ENCODE results near the gene CFI. TPM values are rescaled to one million over a fixed set of nuclear protein-coding genes. Genes with fewer than 3 reads are reported as not detected.
A peak's percentile ranks its signal among the peaks of the same experiment; 100 is the strongest.

The CFI gene
- total and polyA plus RNA-seq, 9 of the 15 experiments (the other 6 are each of a cell fraction or from before 2014, with no cell fraction given) = 0.30 to 8.4 (median 0.95) TPM

- H3K9me1 ChIP-seq (ENCODE audit: control insufficient read depth, insufficient read depth, low read length) = no peaks in the 10 kb centered on the region
- H3K27me3 ChIP-seq (ENCODE audit: control insufficient read depth in 2 of 2, insufficient read depth in 2 of 2, low read length in 2 of 2) = no peaks in the 10 kb centered on the region
- no peak for TF ChIP-seq ZNF75A (CRISPR knock-in tag; IDR thresholded peaks at IDR 0.05)
- 0 out of 2 replicates have a peak, but pooled peaks have one; percentile 17 for TF ChIP-seq FOSL1 (tag; conservative IDR thresholded peaks at IDR 0.05)
- TF ChIP-seq JUND (IDR thresholded peaks at IDR 0.05; ENCODE audit: borderline replicate concordance, low read depth, low read length) = peak; percentile 60; the same call in 1 of the 2 replicates
- 0 out of 3 replicates have a peak, but pooled peaks have one; percentile 17 for TF ChIP-seq JUND (tag; IDR thresholded peaks at IDR 0.05; ENCODE audit: borderline replicate concordance, low read depth, low read length)
- TF ChIP-seq ATF3 (IDR thresholded peaks at IDR 0.05) = peak; percentile 49
- no peak for TF ChIP-seq ATF3 (CRISPR knock-in tag; conservative IDR thresholded peaks at IDR 0.05)
- H3K9ac ChIP-seq (ENCODE audit: insufficient read depth in 1 of 2, low read depth in 2 of 2, low read length in 2 of 2) = no peak overlapping the region
- CTCF ChIA-PET (ENCODE audit: low intra/inter-chr PET ratio) = no interaction called here
- H3K36me3 ChIP-seq (ENCODE audit: control insufficient read depth, insufficient read depth, low read length) = no peaks in the 10 kb centered on the region
- no peak overlapping the region for H3K27ac ChIP-seq (ENCODE audit: extremely low read depth, low read depth, low read length)
- WGBS (ENCODE audit: insufficient coverage, low coverage, missing lambda C conversion rate) = 45% methylated on average over 5 of the region's 5 CpGs
- in situ Hi-C loops (cut with MboI) = no loop called here
- ATAC-seq = no peak
- no peak overlapping the region for H3K4me3 ChIP-seq
- no peak for FAIRE-seq
- peak in 1 of 4 experiments; percentile 63 for DNase-seq (ENCODE audit: extremely low read depth in 1 of 4, low spot score in 3 of 4)
- intact Hi-C loops (cut with micrococcal nuclease) = no loop called here
- no peaks in the 10 kb centered on the region for H3K9me3 ChIP-seq (replicated peaks; ENCODE audit: control insufficient read depth, insufficient read depth, low read depth, low read length)
- H3K4me1 ChIP-seq (replicated peaks in 1 of 2; ENCODE audit: control insufficient read depth in 2 of 2, insufficient read depth in 2 of 2, low read length in 2 of 2) = peaks cover 21 to 40% of the 10 kb centered on the region in 2 experiments
- peak overlapping the region; percentile 53 for H2AFZ ChIP-seq (ENCODE audit: low read depth, low read length)
- H3K79me2 ChIP-seq (ENCODE audit: control insufficient read depth, insufficient read depth, low read length) = peaks cover 12% of the 10 kb centered on the region
- no peak overlapping the region; the same call in 1 of the 2 replicates for H3K4me2 ChIP-seq (ENCODE audit: insufficient read depth, low read length)
- BruUV-seq (replicated peaks) = no TSS peak
- H4K20me1 ChIP-seq (replicated peaks; ENCODE audit: control insufficient read depth, insufficient read depth, low read length) = 0 out of 2 replicates have a peak, but pooled peaks cover 3% of the 10 kb centered on the region
- POLR2A ChIA-PET = interaction anchor here (0.6 to 1.0 kb wide), 2 partner anchors 8 to 13 kb away, joined by 3 read pairs; no protein-coding TSS in a partner anchor
Observed at GRCh38 chr4:109733728-109734127, 68.1 kb downstream of the CFI start.

All from K562 (cell line).